SK-N-SH treated with all-trans-retinoic acid at 6 μM for 48 hours (cell line): ENCODE measurements around the gene LGI1.

Experiments
- ARNTL ChIP-seq: fragments of 450-650 bp; formaldehyde crosslinking; IDR thresholded peaks from 2 replicates; pipeline ENCODE4 v1.5.0; 2020; ENCODE audit warnings: low read depth, mild to moderate bottlenecking, moderate library complexity, borderline replicate concordance
- BACH2 ChIP-seq: fragments of 250-450 bp; sonication (Bioruptor Pico); IDR thresholded peaks from 2 replicates; pipeline ENCODE4 v1.9.0; 2021; ENCODE audit warnings: mild to moderate bottlenecking, borderline replicate concordance
- CSDC2 ChIP-seq: fragments of 250-450 bp; sonication (Bioruptor Pico); IDR thresholded peaks from 2 replicates; pipeline ENCODE4 v1.5.0; 2020; ENCODE audit warnings: mild to moderate bottlenecking, moderate library complexity
- ISL1 ChIP-seq: fragments of 250-450 bp; sonication (Bioruptor Pico); IDR thresholded peaks from 2 replicates; pipeline ENCODE4 v2.1.2; 2022; ENCODE audit warnings: mild to moderate bottlenecking, moderate library complexity
- SNAI2 ChIP-seq: fragments of 250-450 bp; sonication (Bioruptor Pico); IDR thresholded peaks from 2 replicates; pipeline ENCODE4 v1.5.0; 2020; ENCODE audit warnings: mild to moderate bottlenecking, moderate library complexity
- TCF4 ChIP-seq: fragments of 250-450 bp; sonication (Bioruptor Pico); IDR thresholded peaks from 2 replicates; pipeline ENCODE4 v1.8.0; 2021; ENCODE audit warnings: mild to moderate bottlenecking, moderate library complexity, borderline replicate concordance
- TOX ChIP-seq: fragments of 250-450 bp; sonication (Bioruptor Pico); IDR thresholded peaks from 2 replicates; pipeline ENCODE4 v1.8.0; 2021; ENCODE audit warnings: mild to moderate bottlenecking, moderate library complexity, borderline replicate concordance
- ZC3H10 ChIP-seq: fragments of 250-450 bp; sonication (Bioruptor Pico); IDR thresholded peaks from 2 replicates; pipeline ENCODE4 v1.5.1; 2021; ENCODE audit warnings: mild to moderate bottlenecking, moderate library complexity
- ZFP3 ChIP-seq: fragments of 250-450 bp; sonication (Bioruptor Pico); IDR thresholded peaks from 2 replicates; pipeline ENCODE4 v1.5.0; 2020; ENCODE audit warnings: mild to moderate bottlenecking, moderate library complexity
- ZFP30 ChIP-seq: fragments of 450-650 bp; formaldehyde crosslinking; IDR thresholded peaks from 2 replicates; pipeline ENCODE4 v1.5.0; 2022; ENCODE audit warnings: mild to moderate bottlenecking, moderate library complexity
- ZNF565 ChIP-seq: fragments of 450-650 bp; formaldehyde crosslinking; conservative IDR thresholded peaks from 2 replicates; pipeline ENCODE4 v1.5.0; 2020; ENCODE audit warnings: low read depth, mild to moderate bottlenecking, moderate library complexity
- TF ChIP-seq, protein P1 (sequence below): fragments of 250-450 bp; sonication (Bioruptor Pico); IDR thresholded peaks from 2 replicates; pipeline ENCODE4 v1.5.0; 2020; ENCODE audit warnings: mild to moderate bottlenecking, moderate library complexity
- TF ChIP-seq, protein P2 (sequence below): fragments of 250-450 bp; sonication (Bioruptor Pico); IDR thresholded peaks from 2 replicates; pipeline ENCODE4 v1.5.1; 2020; ENCODE audit warnings: low read depth, mild to moderate bottlenecking, moderate library complexity
- TF ChIP-seq, protein P3 (sequence below): fragments of 250-450 bp; sonication (Bioruptor Pico); IDR thresholded peaks from 2 replicates; pipeline ENCODE4 v1.8.0; 2021; ENCODE audit warnings: low read depth, mild to moderate bottlenecking, moderate library complexity, borderline replicate concordance

- no peak for TF ChIP-seq BACH2 (CRISPR knock-in tag)
- TF ChIP-seq ARNTL (CRISPR knock-in tag): no peak
- TF ChIP-seq ZC3H10 (CRISPR knock-in tag): no peak
- no peak for TF ChIP-seq SNAI2 (CRISPR knock-in tag)
- TF ChIP-seq ISL1: no peak
- TF ChIP-seq, protein P1, sequence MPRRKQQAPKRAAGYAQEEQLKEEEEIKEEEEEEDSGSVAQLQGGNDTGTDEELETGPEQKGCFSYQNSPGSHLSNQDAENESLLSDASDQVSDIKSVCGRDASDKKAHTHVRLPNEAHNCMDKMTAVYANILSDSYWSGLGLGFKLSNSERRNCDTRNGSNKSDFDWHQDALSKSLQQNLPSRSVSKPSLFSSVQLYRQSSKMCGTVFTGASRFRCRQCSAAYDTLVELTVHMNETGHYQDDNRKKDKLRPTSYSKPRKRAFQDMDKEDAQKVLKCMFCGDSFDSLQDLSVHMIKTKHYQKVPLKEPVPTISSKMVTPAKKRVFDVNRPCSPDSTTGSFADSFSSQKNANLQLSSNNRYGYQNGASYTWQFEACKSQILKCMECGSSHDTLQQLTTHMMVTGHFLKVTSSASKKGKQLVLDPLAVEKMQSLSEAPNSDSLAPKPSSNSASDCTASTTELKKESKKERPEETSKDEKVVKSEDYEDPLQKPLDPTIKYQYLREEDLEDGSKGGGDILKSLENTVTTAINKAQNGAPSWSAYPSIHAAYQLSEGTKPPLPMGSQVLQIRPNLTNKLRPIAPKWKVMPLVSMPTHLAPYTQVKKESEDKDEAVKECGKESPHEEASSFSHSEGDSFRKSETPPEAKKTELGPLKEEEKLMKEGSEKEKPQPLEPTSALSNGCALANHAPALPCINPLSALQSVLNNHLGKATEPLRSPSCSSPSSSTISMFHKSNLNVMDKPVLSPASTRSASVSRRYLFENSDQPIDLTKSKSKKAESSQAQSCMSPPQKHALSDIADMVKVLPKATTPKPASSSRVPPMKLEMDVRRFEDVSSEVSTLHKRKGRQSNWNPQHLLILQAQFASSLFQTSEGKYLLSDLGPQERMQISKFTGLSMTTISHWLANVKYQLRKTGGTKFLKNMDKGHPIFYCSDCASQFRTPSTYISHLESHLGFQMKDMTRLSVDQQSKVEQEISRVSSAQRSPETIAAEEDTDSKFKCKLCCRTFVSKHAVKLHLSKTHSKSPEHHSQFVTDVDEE (CRISPR knock-in tag): no peak
- no peak for TF ChIP-seq TOX (CRISPR knock-in tag)
- no peak for TF ChIP-seq ZFP3
- TF ChIP-seq, protein P2, sequence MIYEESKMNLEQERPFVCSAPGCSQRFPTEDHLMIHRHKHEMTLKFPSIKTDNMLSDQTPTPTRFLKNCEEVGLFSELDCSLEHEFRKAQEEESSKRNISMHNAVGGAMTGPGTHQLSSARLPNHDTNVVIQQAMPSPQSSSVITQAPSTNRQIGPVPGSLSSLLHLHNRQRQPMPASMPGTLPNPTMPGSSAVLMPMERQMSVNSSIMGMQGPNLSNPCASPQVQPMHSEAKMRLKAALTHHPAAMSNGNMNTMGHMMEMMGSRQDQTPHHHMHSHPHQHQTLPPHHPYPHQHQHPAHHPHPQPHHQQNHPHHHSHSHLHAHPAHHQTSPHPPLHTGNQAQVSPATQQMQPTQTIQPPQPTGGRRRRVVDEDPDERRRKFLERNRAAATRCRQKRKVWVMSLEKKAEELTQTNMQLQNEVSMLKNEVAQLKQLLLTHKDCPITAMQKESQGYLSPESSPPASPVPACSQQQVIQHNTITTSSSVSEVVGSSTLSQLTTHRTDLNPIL (CRISPR knock-in tag): no peak
- TF ChIP-seq ZNF565 (CRISPR knock-in tag): no peak
- TF ChIP-seq, protein P3, sequence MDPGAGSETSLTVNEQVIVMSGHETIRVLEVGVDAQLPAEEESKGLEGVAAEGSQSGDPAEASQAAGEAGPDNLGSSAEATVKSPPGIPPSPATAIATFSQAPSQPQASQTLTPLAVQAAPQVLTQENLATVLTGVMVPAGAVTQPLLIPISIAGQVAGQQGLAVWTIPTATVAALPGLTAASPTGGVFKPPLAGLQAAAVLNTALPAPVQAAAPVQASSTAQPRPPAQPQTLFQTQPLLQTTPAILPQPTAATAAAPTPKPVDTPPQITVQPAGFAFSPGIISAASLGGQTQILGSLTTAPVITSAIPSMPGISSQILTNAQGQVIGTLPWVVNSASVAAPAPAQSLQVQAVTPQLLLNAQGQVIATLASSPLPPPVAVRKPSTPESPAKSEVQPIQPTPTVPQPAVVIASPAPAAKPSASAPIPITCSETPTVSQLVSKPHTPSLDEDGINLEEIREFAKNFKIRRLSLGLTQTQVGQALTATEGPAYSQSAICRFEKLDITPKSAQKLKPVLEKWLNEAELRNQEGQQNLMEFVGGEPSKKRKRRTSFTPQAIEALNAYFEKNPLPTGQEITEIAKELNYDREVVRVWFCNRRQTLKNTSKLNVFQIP (CRISPR knock-in tag): no peak
- no peak for TF ChIP-seq TCF4 (CRISPR knock-in tag)
- no peak for TF ChIP-seq CSDC2
- TF ChIP-seq ZFP30 (CRISPR knock-in tag): no peak
These were observed 3.0 kb upstream of the LGI1 start for GRCh38 chr10:93754761-93755160.
